Fibroblast of lung (primary cell): ENCODE results near the gene TUBB4B. TPM values are rescaled to one million over a fixed set of nuclear protein-coding genes. Genes with fewer than 3 reads are reported as not detected.

Source experiments
- DNase-seq, 2 donors: peaks; one replicate each; pipeline versions ENCODE4 v3.0.0 to v3.0.0-alpha.2; 2010; ENCODE audit warnings: low read depth in 2 of 2
- H2AFZ ChIP-seq: 2 replicates; pipeline ENCODE4 v1.5.1; 2012; ENCODE audit warnings: low read length, control low read depth, inconsistent platforms
- H3K27ac ChIP-seq: 2 replicates; pipeline ENCODE4 v1.5.1; 2011; ENCODE audit warnings: low read length, control low read depth; ENCODE audit not compliant: insufficient read depth
- H3K27me3 ChIP-seq: 2 replicates; pipeline ENCODE4 v1.5.1; 2011; ENCODE audit warnings: mild to moderate bottlenecking, low read length; ENCODE audit not compliant: control insufficient read depth, insufficient read depth
- H3K36me3 ChIP-seq: 2 replicates; pipeline ENCODE4 v1.5.1; 2011; ENCODE audit warnings: low read length; ENCODE audit not compliant: control insufficient read depth, insufficient read depth
- H3K4me1 ChIP-seq: 2 replicates; pipeline ENCODE4 v1.5.1; 2011; ENCODE audit warnings: low read length; ENCODE audit not compliant: control insufficient read depth, insufficient read depth; ENCODE audit errors: extremely low read depth
- H3K4me2 ChIP-seq: 2 replicates; pipeline ENCODE4 v1.5.1; 2011; ENCODE audit warnings: low read length, control low read depth; ENCODE audit not compliant: insufficient read depth; ENCODE audit errors: extremely low read depth
- H3K4me3 ChIP-seq, 4 experiments: fragments of 200-600 bp in 1 of 4; sonication (generic) in 1 of 4; replicated peaks in 1 of 4; 2 replicates each; pipeline ENCODE4 v1.5.1; 2011 to 2016; ENCODE audit warnings: low read length in 4 of 4, low read depth in 3 of 4, mild to moderate bottlenecking in 3 of 4, control low read depth in 2 of 4, inconsistent platforms in 1 of 4, mixed read lengths in 1 of 4; ENCODE audit not compliant: insufficient read depth in 1 of 4; ENCODE audit errors: control extremely low read depth in 1 of 4
- H3K79me2 ChIP-seq: 2 replicates; pipeline ENCODE4 v1.5.1; 2012; ENCODE audit warnings: mild to moderate bottlenecking, low read length, inconsistent platforms; ENCODE audit not compliant: control insufficient read depth, insufficient read depth
- H3K9ac ChIP-seq: 2 replicates; pipeline ENCODE4 v1.5.1; 2011; ENCODE audit warnings: mild to moderate bottlenecking, low read length, control low read depth; ENCODE audit not compliant: insufficient read depth
- H3K9me3 ChIP-seq: 2 replicates; pipeline ENCODE4 v1.5.1; 2012; ENCODE audit warnings: low read depth, low read length; ENCODE audit not compliant: control insufficient read depth, insufficient read depth
- H4K20me1 ChIP-seq: 2 replicates; pipeline ENCODE4 v1.5.1; 2011; ENCODE audit warnings: low read length; ENCODE audit not compliant: control insufficient read depth, insufficient read depth; ENCODE audit errors: extremely low read depth
- EZH2 ChIP-seq: IDR thresholded peaks from 2 replicates; pipeline ENCODE4 v1.5.1; 2012; ENCODE audit warnings: low read length, control low read depth, mild to moderate bottlenecking; ENCODE audit errors: missing control alignments
- polyA plus RNA-seq, 2 donors: library from polyadenylated mRNA; depleted of rRNA in 1 of 2; stranded (reverse) in 1 of 2; unstranded in 1 of 2; fragments of >200 nt; gene quantifications; 2 replicates each; pipeline ENCODE4 v1.2.1, GENCODE V29; 2011 to 2012; ENCODE audit warnings: missing spikeins in 1 of 2
- total RNA-seq: library from RNA; depleted of rRNA; stranded (reverse); fragments of >200 nt; gene quantifications from 2 replicates; pipeline ENCODE4 v1.2.1, GENCODE V29; 2014
- TF ChIP-seq, protein P1 (sequence below), 2 donors: IDR thresholded peaks in 1 of 2; conservative IDR thresholded peaks in 1 of 2; 1 replicate in 1 of 2; 2 replicates in 1 of 2; pipeline ENCODE4 v1.5.1; 2011 to 2012; ENCODE audit warnings: low read length in 2 of 2, control low read depth in 1 of 2, inconsistent platforms in 1 of 2, low read depth in 1 of 2, mild to moderate bottlenecking in 1 of 2

The TUBB4B gene
- total and polyA plus RNA-seq, 2 donors (not counting 1 experiment from before 2014, with no cell fraction given), result 111 to 332 TPM

DNA sequence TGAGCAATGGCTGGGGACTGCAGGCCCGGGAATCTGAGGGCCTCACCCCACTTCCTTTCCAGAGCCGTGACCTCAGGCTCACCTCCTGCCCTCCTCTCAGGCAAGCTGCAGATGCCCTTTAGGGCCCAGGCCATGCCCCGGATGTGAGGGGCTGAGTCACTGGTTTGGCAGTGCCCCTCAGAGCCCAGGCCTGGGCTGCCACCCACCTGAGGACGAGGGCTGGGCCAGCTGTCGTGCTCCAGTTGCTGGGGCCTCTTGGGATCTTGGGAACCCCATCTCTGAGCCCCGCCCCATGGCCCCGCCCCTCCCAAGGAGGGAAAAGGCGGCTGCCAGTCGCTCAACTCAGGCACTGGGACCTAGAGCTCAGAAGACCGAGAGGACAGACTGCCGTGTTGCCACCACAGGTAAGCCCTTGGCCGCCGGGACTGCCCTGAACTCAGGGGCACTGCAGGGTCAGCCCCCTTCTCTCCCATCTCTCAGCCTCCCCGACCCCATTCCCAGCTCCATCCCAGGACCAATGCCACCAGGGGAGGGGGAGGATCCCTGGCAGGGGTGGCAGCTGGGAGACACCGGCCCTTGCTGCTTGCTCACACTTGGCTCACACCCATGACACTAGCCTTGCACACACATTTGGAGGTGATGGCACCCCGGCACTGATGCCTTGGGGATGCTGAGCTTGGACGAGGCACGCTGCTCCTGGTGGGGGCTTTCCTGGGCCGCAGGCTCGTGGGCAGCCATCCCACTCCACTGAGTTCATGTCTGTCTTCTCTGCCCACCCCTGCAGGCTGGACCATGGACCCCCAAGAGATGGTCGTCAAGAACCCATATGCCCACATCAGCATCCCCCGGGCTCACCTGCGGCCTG, 16.0 kb upstream of the TUBB4B start, which contains the start of gene CYSRT1:
Gene CYSRT1, plus strand, starts transcription at position 345 of the 865 bp plus-strand sequence. Its CDS starts 448 bp downstream, at position 793.
- Histone ChIP-seq H3K9me3 (no peaks in the 10 kb centered on the region), H3K9ac (peak within 1 kb of the TSS; percentile 77), H4K20me1 (no peaks in the 10 kb centered on the region), H2AFZ (no peak within 1 kb of the TSS), H3K79me2 (no peaks in the 10 kb centered on the region), H3K36me3 (no peaks in the 10 kb centered on the region), H3K4me1 (peaks cover 3% of the 10 kb centered on the region), H3K4me3 (peak within 1 kb of the TSS; percentile 58 to 81 (median 62)), H3K27ac (peak within 1 kb of the TSS; percentile 62), H3K27me3 (no peaks in the 10 kb centered on the region), H3K4me2 (peak within 1 kb of the TSS; percentile 73)
- TF ChIP-seq, protein P1, sequence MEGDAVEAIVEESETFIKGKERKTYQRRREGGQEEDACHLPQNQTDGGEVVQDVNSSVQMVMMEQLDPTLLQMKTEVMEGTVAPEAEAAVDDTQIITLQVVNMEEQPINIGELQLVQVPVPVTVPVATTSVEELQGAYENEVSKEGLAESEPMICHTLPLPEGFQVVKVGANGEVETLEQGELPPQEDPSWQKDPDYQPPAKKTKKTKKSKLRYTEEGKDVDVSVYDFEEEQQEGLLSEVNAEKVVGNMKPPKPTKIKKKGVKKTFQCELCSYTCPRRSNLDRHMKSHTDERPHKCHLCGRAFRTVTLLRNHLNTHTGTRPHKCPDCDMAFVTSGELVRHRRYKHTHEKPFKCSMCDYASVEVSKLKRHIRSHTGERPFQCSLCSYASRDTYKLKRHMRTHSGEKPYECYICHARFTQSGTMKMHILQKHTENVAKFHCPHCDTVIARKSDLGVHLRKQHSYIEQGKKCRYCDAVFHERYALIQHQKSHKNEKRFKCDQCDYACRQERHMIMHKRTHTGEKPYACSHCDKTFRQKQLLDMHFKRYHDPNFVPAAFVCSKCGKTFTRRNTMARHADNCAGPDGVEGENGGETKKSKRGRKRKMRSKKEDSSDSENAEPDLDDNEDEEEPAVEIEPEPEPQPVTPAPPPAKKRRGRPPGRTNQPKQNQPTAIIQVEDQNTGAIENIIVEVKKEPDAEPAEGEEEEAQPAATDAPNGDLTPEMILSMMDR (conservative IDR thresholded peaks at IDR 0.05 in 1 of 2, IDR thresholded peaks at IDR 0.05 in 1 of 2; ENCODE audit: low read depth in 1 of 2, low read length in 2 of 2), result no peak
- no peak for TF ChIP-seq EZH2
- no peak for DNase-seq

DNA sequence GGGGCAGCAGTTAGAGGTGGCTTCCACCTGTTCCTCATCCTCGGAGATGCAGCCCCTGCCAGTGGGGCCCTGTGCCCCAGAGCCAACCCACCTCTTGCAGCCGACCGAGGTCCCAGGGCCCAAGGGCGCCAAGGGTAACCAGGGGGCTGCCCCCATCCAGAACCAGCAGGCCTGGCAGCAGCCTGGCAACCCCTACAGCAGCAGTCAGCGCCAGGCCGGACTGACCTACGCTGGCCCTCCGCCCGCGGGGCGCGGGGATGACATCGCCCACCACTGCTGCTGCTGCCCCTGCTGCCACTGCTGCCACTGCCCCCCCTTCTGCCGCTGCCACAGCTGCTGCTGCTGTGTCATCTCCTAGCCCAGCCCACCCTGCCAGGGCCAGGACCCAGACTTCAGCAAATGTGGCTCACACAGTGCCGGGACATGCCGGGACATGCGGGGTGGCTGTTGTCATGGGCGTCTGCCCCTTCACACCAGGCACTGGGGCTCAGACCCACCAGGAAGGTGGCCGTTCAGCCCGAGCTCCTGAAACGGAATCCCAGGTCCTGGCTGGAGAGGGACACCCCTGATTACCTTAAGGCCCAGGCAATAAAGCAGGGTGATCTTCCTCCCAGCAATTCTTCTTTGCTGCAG, 15.3 kb upstream of the TUBB4B start:
- Histone ChIP-seq H3K36me3 (no peaks in the 10 kb centered on the region), H3K27me3 (no peaks in the 10 kb centered on the region), H3K9me3 (no peaks in the 10 kb centered on the region), H2AFZ (no peak overlapping the region), H3K4me1 (peaks cover 3% of the 10 kb centered on the region), H3K4me3 (no peak overlapping the region), H4K20me1 (no peaks in the 10 kb centered on the region), H3K4me2 (no peak overlapping the region), H3K9ac (no peak overlapping the region), H3K79me2 (no peaks in the 10 kb centered on the region), H3K27ac (no peak overlapping the region)
- no peak for DNase-seq
- TF ChIP-seq, protein P1 (conservative IDR thresholded peaks at IDR 0.05 in 1 of 2, IDR thresholded peaks at IDR 0.05 in 1 of 2; ENCODE audit: low read depth in 1 of 2, low read length in 2 of 2), result no peak
- no peak for TF ChIP-seq EZH2

DNA sequence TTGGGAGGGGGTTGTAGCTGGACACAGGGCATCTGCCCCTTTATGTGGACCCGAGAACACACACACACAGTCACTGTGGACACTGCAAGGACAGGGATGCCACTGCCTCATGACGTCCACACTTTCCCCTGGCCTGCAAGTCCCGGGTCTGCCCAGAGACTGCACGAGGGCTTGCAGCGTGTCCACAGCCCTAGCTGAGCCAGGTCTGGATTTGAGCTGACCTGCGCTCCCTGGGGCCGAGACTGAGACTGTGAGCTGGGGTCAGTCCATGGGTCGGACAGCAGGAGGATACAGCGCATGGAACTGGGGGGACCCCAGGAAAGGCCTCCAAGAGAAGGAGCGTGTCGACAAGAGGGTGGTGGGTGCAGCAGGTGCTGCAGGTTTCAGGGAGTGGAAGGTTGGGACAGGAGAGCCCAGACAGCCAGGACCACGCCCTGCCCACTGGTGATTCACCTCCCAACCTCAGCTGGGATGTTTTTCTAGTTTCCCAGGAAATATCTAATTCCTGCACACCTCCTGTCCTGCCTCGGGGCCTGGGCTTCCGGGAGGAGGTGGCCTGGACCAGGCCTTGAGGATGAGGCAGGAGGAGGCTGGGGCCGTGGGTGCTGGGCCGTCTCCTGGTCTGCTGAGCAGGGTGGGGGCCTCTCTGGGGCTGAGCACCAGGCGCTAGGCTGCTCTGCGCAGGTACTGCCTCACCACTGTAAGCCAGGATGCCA, 14.6 kb upstream of the TUBB4B start:
- no peak for DNase-seq
- no peaks in the 10 kb centered on the region for H3K9me3 ChIP-seq
- no peak overlapping the region for H3K27ac ChIP-seq
- H3K4me3 ChIP-seq, result no peak overlapping the region
- TF ChIP-seq EZH2, result no peak
- TF ChIP-seq, protein P1 (conservative IDR thresholded peaks at IDR 0.05 in 1 of 2, IDR thresholded peaks at IDR 0.05 in 1 of 2; ENCODE audit: low read depth in 1 of 2, low read length in 2 of 2), result no peak
- H2AFZ ChIP-seq, result no peak overlapping the region
- H3K27me3 ChIP-seq, result no peaks in the 10 kb centered on the region
- H3K9ac ChIP-seq, result no peak overlapping the region
- no peaks in the 10 kb centered on the region for H3K79me2 ChIP-seq
- H3K36me3 ChIP-seq, result no peaks in the 10 kb centered on the region
- H3K4me2 ChIP-seq, result no peak overlapping the region
- H4K20me1 ChIP-seq, result no peaks in the 10 kb centered on the region
- H3K4me1 ChIP-seq, result peaks cover 3% of the 10 kb centered on the region
